Hematopoietic multipotent progenitor cell treated with erythropoietin and hydrocortisone succinate and interleukin-3 and kit ligand, for 4 days (in vitro differentiated cells): Measurements from ENCODE around the gene SPAG7.

ENCODE experiments used
- DNase-seq: peaks from one replicate; pipeline ENCODE4 v3.0.0-alpha.2; 2015

Gene SPAG7, protein sequence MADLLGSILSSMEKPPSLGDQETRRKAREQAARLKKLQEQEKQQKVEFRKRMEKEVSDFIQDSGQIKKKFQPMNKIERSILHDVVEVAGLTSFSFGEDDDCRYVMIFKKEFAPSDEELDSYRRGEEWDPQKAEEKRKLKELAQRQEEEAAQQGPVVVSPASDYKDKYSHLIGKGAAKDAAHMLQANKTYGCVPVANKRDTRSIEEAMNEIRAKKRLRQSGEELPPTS

GRCh38 chr17:4967539-4968485 lies at the start of gene SPAG7:
Gene SPAG7, minus strand, starts transcription at chr17:4967817. Its CDS starts 13 bp downstream, at chr17:4967804.
- DNase-seq = peak; percentile 98

DNA sequence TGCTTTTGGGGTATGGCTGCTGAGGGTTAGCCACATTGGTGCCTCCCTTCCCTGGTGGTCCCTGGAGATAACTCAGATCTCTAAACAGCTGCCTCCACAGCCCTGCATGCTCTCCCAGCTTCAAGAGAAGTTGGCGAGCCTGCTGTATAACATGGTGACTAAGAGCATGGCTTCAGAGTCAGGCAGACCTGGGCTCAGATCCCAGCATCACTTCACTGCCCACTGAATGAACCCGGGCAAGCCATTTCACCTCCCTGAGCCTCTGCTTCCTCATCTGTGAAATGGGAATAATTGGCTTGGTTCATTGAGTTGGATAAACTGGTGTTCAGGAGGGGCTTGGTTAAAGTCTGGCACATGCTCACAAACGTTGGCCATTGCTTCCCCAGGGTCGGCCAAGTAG lies 46.7 kb upstream of the SPAG7 start:
- DNase-seq = no peak

DNA sequence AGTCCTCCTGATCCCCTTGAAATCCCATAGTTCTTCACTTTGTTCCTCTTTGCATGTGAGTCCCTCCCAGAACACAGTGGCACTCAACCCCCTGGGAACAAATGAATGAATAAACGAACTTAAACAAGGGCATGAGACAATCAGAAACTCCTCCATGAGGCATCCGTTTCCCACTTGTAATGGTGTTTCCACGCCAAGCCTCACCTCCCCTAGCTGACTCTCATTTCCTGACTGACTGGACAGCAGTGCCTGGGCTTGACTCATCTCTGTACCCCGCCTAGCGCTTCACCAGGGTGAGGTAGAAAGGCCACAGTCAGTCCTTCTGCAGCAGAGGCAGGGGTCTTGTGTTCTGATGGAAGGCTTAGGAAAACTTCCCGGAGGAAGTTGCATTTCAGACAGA lies 44.3 kb upstream of the SPAG7 start:
- no peak for DNase-seq

DNA sequence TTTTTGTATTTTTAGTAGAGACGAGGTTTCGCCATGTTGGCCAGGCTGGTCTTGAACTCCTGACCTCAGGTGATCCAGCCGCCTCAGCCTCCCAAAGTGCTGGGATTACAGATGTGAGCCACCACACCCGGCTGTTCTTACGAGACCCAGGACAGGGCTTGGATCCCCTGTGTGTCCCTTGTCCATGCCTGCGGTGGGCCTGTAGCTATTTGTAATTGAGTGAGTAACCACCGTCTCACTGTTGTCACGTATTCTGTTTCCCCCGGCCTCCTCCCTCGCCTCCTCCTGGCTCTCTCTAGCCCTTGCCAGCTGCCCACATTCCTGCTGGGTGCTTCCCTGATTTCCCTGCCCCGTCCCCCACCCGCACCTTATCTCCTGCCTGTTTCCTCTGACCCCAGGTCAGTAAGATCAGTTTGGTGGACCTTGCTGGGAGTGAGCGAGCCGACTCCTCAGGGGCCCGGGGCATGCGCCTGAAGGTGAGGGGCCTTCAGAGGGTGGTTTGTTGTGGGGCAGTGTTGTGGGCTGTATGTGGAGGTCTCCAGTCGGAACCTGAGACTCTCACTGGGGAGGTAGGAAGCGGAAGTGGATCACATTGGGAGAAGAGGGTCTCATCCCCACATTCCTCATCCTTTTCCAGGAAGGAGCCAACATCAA lies 35.7 kb upstream of the SPAG7 start:
- no peak for DNase-seq

- no peak for DNase-seq
Observed at GRCh38 chr17:5002121-5002788, 34.6 kb upstream of the SPAG7 start.

DNA sequence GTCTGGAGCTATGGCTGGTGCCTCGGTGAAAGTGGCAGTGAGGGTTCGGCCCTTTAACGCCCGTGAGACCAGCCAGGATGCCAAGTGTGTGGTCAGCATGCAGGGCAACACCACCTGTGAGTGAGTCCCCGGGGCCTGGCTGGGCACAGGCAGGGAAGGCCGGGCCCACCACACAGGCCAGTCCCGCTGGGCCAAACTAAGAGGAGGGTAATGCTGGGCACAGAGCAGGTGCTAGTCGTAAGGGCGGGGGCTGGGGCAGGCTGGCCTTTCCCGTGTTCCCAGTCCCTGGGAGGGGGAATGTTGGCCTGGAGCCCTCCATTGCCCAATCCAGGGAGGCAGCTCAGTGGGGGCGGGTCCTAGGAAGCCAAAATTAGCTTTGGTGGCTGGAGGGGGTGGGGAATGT lies 32.6 kb upstream of the SPAG7 start:
- DNase-seq = no peak

- no peak for DNase-seq
Observed at GRCh38 chr17:4999430-5000093, 31.9 kb upstream of the SPAG7 start.

DNA sequence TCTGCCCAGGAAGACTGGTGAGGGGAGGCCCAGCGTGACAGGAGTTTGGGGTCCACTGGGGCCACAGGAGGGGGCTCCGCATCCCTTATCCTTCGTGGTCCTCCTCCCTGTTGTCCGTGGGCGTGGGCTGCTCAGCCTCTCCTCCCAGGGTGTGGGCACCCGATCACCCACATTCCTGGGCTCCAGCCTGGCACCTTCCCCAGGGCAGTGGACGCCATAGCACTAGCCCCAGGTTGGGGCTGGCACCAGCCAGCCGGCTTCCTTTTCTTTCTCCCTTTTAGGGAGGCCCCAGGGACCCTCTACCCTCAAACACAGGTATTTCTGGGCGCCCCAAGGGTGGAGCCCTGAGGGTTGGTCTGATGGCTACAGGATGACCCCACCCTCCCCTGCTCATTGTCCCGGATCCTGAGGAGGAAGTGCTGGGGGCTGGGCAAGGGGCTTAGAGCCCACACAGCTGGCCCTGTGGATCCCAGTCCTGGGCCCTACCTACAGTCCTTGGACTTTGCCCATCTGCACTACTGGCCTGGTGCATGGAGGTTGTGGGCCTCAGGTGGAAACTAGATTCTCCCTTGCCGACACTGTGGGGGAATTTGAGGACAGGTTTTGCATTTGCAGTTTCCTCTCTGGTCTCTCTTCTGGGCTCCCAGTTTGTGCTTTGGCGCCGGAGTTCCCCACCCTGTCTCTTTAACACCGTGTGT lies 31.3 kb upstream of the SPAG7 start:
- no peak for DNase-seq

- DNase-seq = peak; percentile 51
Observed at GRCh38 chr17:4998027-4998731, 30.6 kb upstream of the SPAG7 start.

DNA sequence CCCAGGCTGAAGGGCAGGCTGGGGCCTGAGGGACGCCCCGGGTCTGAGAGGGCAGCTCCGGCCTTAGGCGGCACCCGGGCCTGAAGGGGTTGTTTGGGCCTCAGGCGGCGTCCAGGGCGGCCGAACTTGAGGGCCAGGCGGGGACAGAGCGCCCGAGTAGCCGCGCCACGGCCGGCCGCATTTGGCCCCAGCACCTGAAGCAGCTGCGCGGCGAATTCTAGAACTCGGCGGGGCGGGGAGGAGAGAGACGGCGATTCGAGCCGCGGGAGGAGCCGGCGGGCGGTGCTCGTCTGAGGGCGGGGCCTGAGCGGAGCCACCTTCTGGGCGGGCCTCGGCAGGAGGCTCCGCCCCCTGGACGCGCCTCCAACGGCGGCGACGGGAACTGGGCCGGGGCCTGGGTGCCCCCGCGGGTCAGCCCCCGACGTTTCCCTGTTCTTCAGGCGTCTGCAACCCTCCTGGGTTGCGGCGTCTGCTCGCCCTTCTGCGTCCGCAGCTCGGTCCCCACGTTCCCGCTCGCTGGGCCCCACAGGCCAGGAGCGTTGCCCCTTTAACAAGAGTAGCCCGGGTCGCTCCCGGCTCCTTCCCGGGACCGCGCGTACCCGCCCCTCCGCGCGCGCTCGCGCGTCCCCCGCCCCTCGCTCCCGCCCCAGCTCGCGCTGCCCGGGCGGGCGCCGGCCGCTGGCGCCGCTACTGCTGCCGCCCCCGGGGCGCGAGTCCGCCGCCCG lies 29.8 kb upstream of the SPAG7 start, which contains the start of the genes INCA1 and KIF1C:
TSS of gene INCA1 (minus strand) at position 221 of the 725 bp plus-strand sequence. CDS start 3,085 bp downstream, outside the sequence.
TSS of gene KIF1C (plus strand) at position 649 of the 725 bp plus-strand sequence. CDS start 2,297 bp downstream, outside the sequence.
- DNase-seq = peak; percentile 94

DNA sequence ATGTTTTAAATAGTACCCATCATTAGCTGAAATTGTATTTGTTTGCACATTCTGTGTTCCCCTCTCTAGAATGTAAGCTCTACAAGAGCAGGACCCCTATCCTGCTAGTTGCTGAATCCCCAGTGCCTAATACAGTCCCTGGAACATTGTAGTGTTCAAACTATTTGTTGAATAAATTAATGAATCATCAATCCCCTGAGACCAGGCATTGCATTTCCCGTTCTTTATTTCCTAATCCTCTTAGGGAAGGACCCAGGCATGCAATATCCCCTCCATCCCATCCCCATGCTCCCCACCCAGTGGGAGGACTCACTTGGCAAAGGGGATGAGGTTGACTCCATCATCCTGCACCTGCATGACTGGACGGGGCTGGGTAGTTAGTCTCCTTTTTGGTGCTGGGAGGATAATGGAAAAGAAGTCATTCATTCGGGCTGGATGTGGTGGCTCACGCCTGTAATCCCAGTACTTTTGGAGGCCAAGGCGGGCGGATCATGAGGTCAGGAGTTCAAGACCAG lies 26.5 kb upstream of the SPAG7 start:
- DNase-seq = no peak

- DNase-seq = peak; percentile 31
Observed at GRCh38 chr17:4987767-4988567, 20.4 kb upstream of the SPAG7 start.

DNA sequence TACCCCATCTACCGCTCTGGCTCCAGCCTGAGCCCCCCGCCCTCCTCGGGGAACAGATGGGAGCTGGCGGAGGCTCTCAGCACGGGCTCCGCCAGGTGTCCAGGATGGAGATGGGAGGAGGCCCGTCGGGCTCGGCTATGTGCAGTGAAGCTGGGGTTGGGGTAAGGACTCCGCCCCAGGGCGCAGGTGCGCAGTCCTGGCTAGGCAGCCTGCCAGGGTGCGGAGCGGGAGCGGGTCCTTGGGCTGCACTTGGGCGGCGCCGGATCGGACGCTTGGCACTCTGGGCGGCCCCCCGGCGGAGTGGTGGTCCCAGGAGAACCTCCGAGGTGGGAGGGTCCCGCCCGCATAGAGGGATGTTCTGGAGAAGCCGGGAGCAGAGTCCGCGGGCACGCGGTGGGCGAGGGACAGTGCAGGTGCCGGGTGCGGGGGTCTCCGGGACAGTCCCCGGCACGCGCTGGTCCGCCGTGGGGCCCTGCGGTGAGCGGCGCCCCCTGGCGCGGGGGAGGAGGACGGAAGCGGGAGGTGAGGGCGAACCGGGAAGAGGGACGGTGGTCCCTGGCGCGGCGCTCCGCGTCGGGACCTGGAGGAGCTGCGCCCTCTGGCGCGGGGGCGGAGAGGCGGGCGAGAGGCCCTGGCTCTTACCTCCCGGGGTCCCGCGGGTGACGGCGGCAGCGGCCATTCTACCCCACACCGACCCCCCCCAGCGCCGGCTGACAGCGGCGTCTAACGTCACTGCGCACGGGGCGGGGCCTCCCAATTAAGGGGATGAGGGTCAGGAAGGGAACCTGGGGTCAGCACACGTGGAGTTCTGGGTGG lies 19.5 kb upstream of the SPAG7 start, which contains the start of gene CAMTA2:
TSS of gene CAMTA2 (minus strand) at position 725 of the 816 bp plus-strand sequence. CDS start 1,453 bp downstream, outside the sequence.
- peak; percentile 94 for DNase-seq

- no peak for DNase-seq
Observed at GRCh38 chr17:4986403-4986802, 18.8 kb upstream of the SPAG7 start.

DNA sequence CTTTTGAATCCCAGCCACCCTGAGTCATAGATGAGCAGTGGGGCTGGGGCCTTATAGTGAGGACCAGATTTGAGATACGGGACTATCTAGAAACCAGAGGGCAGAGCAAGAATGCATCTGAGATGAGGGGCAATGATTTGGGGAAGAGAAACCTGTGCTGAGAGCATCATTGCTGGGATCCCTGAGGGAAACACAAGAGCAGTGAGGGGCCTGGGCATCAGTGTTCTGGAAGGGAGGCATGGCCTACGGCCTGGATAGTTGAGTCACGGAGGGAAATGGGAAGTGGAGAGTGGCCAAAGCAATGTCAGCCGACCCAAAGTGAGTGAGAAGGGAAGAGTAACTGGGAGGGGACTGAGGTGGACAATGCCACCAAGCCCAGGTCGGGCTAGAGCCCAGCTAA lies 14.7 kb upstream of the SPAG7 start:
- DNase-seq = no peak

- peak; percentile 76 for DNase-seq
Observed at GRCh38 chr17:4980644-4981216, 13.1 kb upstream of the SPAG7 start.

DNA sequence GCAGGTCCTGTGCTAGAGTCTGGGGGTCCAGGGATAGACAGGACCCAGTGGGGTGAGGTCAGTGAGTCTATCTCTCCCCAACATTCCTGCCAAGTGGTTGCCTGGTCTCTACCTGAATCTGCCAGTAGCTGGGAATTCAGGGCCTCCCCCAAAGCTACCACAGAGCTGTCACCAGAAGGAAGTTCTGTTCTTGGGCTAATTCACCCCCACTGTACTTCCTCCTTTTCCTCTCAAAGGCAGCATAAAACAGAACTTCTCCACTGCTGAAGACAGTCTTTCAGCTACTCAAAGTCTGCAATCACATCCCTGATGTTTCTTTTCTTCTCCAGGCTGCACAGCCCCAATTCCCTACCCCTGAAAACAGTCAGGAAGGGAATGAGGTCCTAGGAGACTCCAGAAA lies 11.1 kb upstream of the SPAG7 start:
- DNase-seq = peak; percentile 69
